Measurements from ENCODE around the gene EGFR.

DNA sequence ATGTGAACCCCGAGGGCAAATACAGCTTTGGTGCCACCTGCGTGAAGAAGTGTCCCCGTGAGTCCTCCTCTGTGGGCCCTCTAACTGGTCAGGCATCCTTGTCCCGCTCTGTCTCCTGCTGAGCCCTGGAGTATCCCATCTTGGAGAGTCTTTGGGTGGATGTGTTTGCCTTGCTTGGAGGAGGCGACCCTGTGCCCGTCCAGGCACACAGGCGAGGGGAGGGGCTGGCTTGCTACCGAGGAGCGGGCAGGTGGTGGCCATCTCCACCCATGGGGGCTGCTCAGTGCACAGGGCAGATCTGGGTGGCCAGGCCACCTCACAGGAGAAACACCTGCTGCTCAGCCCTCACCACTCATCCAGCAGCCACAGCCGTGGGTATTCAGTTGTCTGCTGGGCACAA, 135.3 kb downstream of the EGFR start:
- TF ChIP-seq, protein P1, sequence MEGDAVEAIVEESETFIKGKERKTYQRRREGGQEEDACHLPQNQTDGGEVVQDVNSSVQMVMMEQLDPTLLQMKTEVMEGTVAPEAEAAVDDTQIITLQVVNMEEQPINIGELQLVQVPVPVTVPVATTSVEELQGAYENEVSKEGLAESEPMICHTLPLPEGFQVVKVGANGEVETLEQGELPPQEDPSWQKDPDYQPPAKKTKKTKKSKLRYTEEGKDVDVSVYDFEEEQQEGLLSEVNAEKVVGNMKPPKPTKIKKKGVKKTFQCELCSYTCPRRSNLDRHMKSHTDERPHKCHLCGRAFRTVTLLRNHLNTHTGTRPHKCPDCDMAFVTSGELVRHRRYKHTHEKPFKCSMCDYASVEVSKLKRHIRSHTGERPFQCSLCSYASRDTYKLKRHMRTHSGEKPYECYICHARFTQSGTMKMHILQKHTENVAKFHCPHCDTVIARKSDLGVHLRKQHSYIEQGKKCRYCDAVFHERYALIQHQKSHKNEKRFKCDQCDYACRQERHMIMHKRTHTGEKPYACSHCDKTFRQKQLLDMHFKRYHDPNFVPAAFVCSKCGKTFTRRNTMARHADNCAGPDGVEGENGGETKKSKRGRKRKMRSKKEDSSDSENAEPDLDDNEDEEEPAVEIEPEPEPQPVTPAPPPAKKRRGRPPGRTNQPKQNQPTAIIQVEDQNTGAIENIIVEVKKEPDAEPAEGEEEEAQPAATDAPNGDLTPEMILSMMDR (IDR thresholded peaks at IDR 0.05), result no peak
- TF ChIP-seq POLR2A (IDR thresholded peaks at IDR 0.05) (no peak), EP300 (IDR thresholded peaks at IDR 0.05) (no peak)
